Astrocyte (in vitro differentiated cells and primary cell): ENCODE data around the gene RAB5IF. TPM values are rescaled to one million over a fixed set of nuclear protein-coding genes. Genes with fewer than 3 reads are reported as not detected.
"Not testable (repeated sequence)": the region's sequence is repeated elsewhere in the genome, so short reads cannot be mapped to it uniquely, and the experiment has no call there.

Source experiments
- DNase-seq: peaks from one replicate; pipeline ENCODE4 v3.0.0-alpha.2; 2010; ENCODE audit warnings: low read depth
- FAIRE-seq: peaks from 2 replicates; lab custom pipeline; 2011; peaks lifted over from hg19 to GRCh38; lab: Jason Lieb, UNC
- H2AFZ ChIP-seq: 2 replicates; pipeline ENCODE4 v1.6.0; 2012; ENCODE audit warnings: low read depth, low read length, inconsistent platforms
- H3K27ac ChIP-seq: 2 replicates; pipeline ENCODE4 v1.5.1; 2011; ENCODE audit warnings: low read depth, low read length, inconsistent platforms
- H3K27me3 ChIP-seq: 2 replicates; pipeline ENCODE4 v1.6.0; 2011; ENCODE audit warnings: low read length, inconsistent platforms; ENCODE audit not compliant: insufficient read depth
- H3K36me3 ChIP-seq: 2 replicates; pipeline ENCODE4 v1.5.1; 2011; ENCODE audit warnings: low read length, inconsistent platforms; ENCODE audit not compliant: insufficient read depth
- H3K4me1 ChIP-seq: 2 replicates; pipeline ENCODE4 v1.5.1; 2011; ENCODE audit warnings: low read length, inconsistent platforms; ENCODE audit not compliant: insufficient read depth
- H3K4me2 ChIP-seq: 2 replicates; pipeline ENCODE4 v1.6.0; 2012; ENCODE audit warnings: low read length, inconsistent platforms
- H3K4me3 ChIP-seq: 2 replicates; pipeline ENCODE4 v1.5.1; 2011; ENCODE audit warnings: low read depth, mild to moderate bottlenecking, low read length, inconsistent platforms; ENCODE audit not compliant: insufficient read depth
- H3K79me2 ChIP-seq: 2 replicates; pipeline ENCODE4 v1.6.0; 2012; ENCODE audit warnings: mild to moderate bottlenecking, low read length, inconsistent platforms; ENCODE audit not compliant: insufficient read depth
- H3K9ac ChIP-seq: 2 replicates; pipeline ENCODE4 v1.6.0; 2012; ENCODE audit warnings: mild to moderate bottlenecking, low read length, inconsistent platforms
- H3K9me3 ChIP-seq: 2 replicates; pipeline ENCODE4 v1.5.1; 2012; ENCODE audit warnings: low read depth, mild to moderate bottlenecking, low read length, inconsistent platforms; ENCODE audit not compliant: insufficient read depth
- H4K20me1 ChIP-seq: 2 replicates; pipeline ENCODE4 v1.6.0; 2012; ENCODE audit warnings: low read length, inconsistent platforms; ENCODE audit not compliant: insufficient read depth
- H3K27ac Mint-ChIP-seq: one replicate; pipeline ENCODE4 v1.8.0; 2021; ENCODE audit warnings: mild to moderate bottlenecking, mixed read lengths; ENCODE audit not compliant: unreplicated experiment
- H3K27me3 Mint-ChIP-seq: one replicate; pipeline ENCODE4 v1.8.0; 2021; ENCODE audit warnings: low read depth, mixed read lengths; ENCODE audit not compliant: unreplicated experiment
- H3K36me3 Mint-ChIP-seq: one replicate; pipeline ENCODE4 v1.8.0; 2021; ENCODE audit warnings: low read depth, mixed read lengths; ENCODE audit not compliant: unreplicated experiment
- H3K4me1 Mint-ChIP-seq: one replicate; pipeline ENCODE4 v1.8.0; 2021; ENCODE audit warnings: low read depth, mixed read lengths; ENCODE audit not compliant: unreplicated experiment
- H3K4me3 Mint-ChIP-seq: one replicate; pipeline ENCODE4 v1.8.0; 2021; ENCODE audit warnings: mild to moderate bottlenecking, moderate library complexity, mixed read lengths; ENCODE audit not compliant: unreplicated experiment
- H3K9me3 Mint-ChIP-seq: one replicate; pipeline ENCODE4 v1.8.0; 2021; ENCODE audit warnings: mild to moderate bottlenecking, mixed read lengths; ENCODE audit not compliant: unreplicated experiment
- EZH2 ChIP-seq: IDR thresholded peaks from 2 replicates; pipeline ENCODE4 v1.6.1; 2012; ENCODE audit warnings: mild to moderate bottlenecking, low read length, inconsistent platforms; ENCODE audit not compliant: insufficient read depth
- total RNA-seq: library from RNA; stranded (reverse); gene quantifications from 2 replicates; pipeline ENCODE4 v1.2.1, GENCODE V29; 2021
- TF ChIP-seq, protein P1 (sequence below): IDR thresholded peaks from 2 replicates; pipeline ENCODE4 v1.5.1; 2011; ENCODE audit warnings: low read depth, mild to moderate bottlenecking, inconsistent platforms, low read length, moderate library complexity; ENCODE audit not compliant: insufficient read depth

Gene RAB5IF
- total RNA-seq, 1 donor from 2014 or later, result 117 TPM

DNA sequence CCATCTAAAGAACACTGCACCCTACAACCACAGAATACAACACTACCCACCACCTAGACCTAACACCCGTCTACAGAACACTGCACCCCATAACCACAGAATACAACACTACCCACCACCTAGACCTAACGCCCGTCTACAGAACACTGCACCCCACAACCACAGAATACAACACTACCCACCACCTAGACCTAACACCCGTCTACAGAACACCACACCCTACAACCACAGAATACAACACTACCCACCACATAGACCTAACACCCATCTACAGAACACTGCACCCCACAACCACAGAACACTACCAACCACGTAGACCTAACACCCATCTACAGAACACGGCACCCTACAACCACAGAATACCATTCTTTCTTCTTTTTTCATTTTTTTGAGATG lies 40.9 kb upstream of the RAB5IF start:
- H3K27ac Mint-ChIP-seq, H3K9ac ChIP-seq, H3K4me3 Mint-ChIP-seq, H3K4me1 ChIP-seq, H3K9me3 ChIP-seq, DNase-seq, H3K4me2 ChIP-seq, H3K4me3 ChIP-seq, H3K36me3 Mint-ChIP-seq, H3K4me1 Mint-ChIP-seq, H3K27me3 Mint-ChIP-seq, H3K9me3 Mint-ChIP-seq, H2AFZ ChIP-seq, H3K36me3 ChIP-seq, H3K79me2 ChIP-seq, H4K20me1 ChIP-seq, FAIRE-seq, H3K27me3 ChIP-seq, H3K27ac ChIP-seq: not testable (repeated sequence)

DNA sequence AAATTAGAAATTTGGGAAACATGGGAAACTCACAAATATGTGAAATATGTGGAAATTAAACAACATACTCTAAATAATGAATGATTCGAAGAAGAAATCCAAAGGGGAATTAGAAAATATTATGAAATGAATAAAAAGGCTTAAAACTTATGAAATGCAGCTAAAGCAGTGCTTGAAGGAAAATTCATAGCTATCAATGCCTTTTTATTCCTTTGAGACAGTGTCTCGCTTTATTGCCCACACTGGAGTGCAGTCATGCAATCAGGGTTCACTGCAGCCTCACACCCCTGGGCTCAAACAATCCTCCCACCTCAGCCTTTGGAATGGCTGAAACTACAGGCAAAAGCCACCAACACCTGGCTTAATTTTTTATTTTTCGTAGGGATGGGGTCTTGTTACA lies 40.1 kb upstream of the RAB5IF start:
- Mint-ChIP-seq H3K27me3 (no peaks in the 10 kb centered on the region), H3K4me3 (no peak overlapping the region), H3K36me3 (peaks cover 5% of the 10 kb centered on the region), H3K4me1 (peaks cover 9% of the 10 kb centered on the region), H3K27ac (no peak overlapping the region), H3K9me3 (peaks cover 4% of the 10 kb centered on the region)
- no peak overlapping the region for H3K4me2 ChIP-seq
- no peak overlapping the region for H2AFZ ChIP-seq
- H3K9me3 ChIP-seq, result peaks cover 3% of the 10 kb centered on the region
- TF ChIP-seq, protein P1, sequence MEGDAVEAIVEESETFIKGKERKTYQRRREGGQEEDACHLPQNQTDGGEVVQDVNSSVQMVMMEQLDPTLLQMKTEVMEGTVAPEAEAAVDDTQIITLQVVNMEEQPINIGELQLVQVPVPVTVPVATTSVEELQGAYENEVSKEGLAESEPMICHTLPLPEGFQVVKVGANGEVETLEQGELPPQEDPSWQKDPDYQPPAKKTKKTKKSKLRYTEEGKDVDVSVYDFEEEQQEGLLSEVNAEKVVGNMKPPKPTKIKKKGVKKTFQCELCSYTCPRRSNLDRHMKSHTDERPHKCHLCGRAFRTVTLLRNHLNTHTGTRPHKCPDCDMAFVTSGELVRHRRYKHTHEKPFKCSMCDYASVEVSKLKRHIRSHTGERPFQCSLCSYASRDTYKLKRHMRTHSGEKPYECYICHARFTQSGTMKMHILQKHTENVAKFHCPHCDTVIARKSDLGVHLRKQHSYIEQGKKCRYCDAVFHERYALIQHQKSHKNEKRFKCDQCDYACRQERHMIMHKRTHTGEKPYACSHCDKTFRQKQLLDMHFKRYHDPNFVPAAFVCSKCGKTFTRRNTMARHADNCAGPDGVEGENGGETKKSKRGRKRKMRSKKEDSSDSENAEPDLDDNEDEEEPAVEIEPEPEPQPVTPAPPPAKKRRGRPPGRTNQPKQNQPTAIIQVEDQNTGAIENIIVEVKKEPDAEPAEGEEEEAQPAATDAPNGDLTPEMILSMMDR, result no peak
- TF ChIP-seq EZH2, result no peak
- no peak for DNase-seq
- peaks cover 8% of the 10 kb centered on the region for H3K4me1 ChIP-seq
- H3K27ac ChIP-seq, result no peak overlapping the region
- H4K20me1 ChIP-seq, result no peaks in the 10 kb centered on the region
- no peaks in the 10 kb centered on the region for H3K27me3 ChIP-seq
- FAIRE-seq, result no peak
- no peaks in the 10 kb centered on the region for H3K79me2 ChIP-seq
- no peaks in the 10 kb centered on the region for H3K36me3 ChIP-seq
- no peak overlapping the region for H3K9ac ChIP-seq
- H3K4me3 ChIP-seq, result no peak overlapping the region

DNA sequence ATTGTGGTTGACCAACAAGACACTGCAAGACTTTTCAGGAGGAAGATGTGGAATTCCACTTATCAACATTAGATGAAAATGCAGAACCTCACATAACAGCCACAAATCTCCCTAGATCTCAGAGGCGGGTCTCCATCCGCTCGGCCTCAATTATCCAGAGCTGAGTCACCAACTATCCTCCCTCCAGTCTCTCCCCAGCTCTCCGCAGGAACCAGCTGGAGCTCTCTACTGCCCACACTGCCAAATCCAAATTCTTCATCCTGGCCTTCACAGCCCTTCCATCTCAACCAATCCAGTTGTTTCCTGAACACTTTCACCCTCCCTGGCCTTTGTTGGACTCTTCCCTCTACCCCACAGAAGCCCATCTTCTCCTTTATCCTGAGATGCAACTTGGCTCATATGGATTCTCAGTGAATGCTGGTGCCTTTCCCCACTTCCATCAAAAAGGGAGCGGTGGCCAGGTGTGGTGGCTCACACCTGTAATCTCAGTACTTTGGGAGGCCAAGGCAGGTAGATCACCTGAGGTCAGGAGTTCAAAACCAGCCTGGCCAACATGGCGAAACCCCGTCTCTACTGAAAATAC lies 35.6 kb upstream of the RAB5IF start:
- DNase-seq (peak; percentile 69), FAIRE-seq (peak; percentile 88)
- H3K27me3 Mint-ChIP-seq, result no peaks in the 10 kb centered on the region
- Histone ChIP-seq H3K4me2 (peak overlapping the region; percentile 23), H3K4me3 (no peak overlapping the region), H3K4me1 (peaks cover 20% of the 10 kb centered on the region), H4K20me1 (peaks cover 3% of the 10 kb centered on the region), H3K79me2 (peaks cover 3% of the 10 kb centered on the region), H3K27ac (no peak overlapping the region), H3K9ac (no peak overlapping the region), H2AFZ (no peak overlapping the region), H3K27me3 (no peaks in the 10 kb centered on the region), H3K9me3 (peaks cover 3% of the 10 kb centered on the region), H3K36me3 (no peaks in the 10 kb centered on the region)
- no peak overlapping the region for H3K4me3 Mint-ChIP-seq
- peak overlapping the region; percentile 20 for H3K27ac Mint-ChIP-seq
- peaks cover 2% of the 10 kb centered on the region for H3K9me3 Mint-ChIP-seq
- no peak for TF ChIP-seq EZH2
- TF ChIP-seq, protein P1, result no peak
- peaks cover 30% of the 10 kb centered on the region for H3K4me1 Mint-ChIP-seq
- H3K36me3 Mint-ChIP-seq, result peaks cover 3% of the 10 kb centered on the region
